HG02798 (cell line): ENCODE data around the gene PCLO.
"Not testable (repeated sequence)": the region's sequence is repeated elsewhere in the genome, so short reads cannot be mapped to it uniquely, and the experiment has no call there.

ENCODE experiments used
- ATAC-seq: cut with Tn5 transposase; IDR thresholded peaks from one replicate; pipeline ENCODE4 v1.9.1; 2021; ENCODE audit warnings: mild to moderate bottlenecking; ENCODE audit not compliant: unreplicated experiment, poor library complexity

The PCLO gene

DNA sequence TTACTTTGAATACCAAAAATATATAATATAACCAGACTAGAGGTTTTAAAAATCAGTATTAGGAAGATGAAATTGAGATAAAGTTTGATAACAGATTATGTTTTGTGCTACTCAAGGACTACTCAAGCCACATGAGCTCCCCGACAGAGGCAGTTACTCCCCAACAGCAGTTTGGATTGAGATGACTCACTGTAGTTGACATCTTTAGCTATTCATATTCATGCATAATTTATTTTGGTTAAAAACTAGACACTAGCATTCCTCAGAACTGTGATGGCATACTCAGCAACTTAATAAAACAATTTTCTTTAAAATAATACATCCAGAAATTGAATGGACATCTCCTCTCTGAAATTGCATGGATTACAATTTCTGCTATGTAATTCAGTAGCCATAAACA lies 19.6 kb downstream of the PCLO start:
- ATAC-seq, result no peak

GRCh38 chr7:83142365-83142764 lies 20.3 kb downstream of the PCLO start:
- no peak for ATAC-seq

DNA sequence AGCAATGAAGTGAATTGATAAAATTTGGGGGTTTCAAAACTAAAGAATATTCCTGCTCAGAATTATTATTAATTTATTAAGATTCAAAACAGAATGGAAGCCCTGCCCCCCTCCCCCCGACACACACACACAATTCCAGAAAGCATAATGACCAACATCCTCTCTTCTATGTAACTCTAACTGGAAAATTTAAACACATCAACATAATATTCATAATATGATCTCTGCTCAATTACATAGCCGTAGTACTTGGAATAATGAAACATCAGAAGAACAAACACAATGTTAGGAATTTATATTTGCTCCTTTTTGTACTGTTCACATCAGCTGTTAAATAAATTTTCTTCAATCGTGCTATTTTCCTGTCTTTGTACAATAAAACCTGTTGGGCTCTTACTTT lies 20.8 kb downstream of the PCLO start:
- no peak for ATAC-seq

- ATAC-seq, result no peak
These were observed 31.8 kb downstream of the PCLO start for GRCh38 chr7:83130623-83131545.

- no peak for ATAC-seq
These were observed 32.5 kb downstream of the PCLO start for GRCh38 chr7:83130191-83130590.

DNA sequence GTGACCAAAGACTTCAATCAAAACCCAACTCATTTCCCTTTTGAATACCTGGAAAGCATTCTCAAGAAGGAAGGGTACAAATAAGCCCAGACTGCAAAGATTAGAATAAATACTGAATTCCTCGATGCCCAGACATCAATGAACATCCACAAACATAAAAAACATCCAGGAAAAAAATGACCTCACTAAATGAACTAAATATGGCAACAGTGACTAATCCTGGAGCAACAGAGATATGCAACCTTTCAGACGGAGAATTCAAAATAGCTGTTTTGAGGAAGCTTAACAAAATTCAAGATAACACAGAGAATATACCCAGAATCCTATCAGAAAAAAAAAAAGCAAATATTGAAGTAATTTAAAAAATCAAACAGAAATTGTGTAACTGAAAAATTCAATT lies 43.2 kb downstream of the PCLO start:
- no peak for ATAC-seq

GRCh38 chr7:83119026-83119382 lies 43.7 kb downstream of the PCLO start:
- ATAC-seq, result no peak

DNA sequence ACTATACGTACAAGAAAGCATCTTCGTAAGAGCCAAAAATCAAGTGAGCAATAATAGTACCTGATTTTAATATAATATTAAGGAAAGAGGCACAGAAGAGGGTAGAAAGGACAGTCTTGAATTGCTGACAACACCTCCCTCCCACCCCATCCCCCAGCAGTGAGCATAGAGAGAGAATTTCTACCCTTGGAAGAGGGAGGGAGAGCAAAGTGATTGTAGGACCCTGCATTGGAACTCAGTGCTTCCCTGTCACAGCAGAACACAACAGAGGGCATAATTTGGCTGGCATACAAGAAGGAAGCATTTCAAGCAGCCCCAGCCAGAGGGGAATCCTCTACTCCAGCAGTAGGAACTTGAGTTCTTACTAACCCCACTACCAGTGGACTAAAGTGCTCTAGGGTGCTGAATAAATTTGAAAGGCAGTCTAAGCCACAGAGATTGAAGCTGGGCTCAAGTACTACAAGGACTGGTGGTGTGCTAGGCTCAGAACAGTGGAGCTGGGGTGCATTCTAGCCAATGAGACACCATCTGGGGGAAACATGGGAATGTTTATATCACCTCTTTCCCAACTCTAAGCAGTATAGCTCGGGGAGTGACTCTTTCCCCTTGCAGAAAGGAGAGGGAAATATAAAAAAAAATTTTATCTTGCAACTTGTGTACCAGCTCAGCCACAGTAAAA lies 44.2 kb downstream of the PCLO start:
- ATAC-seq, result no peak

- ATAC-seq, result no peak
These were observed 45.2 kb downstream of the PCLO start for GRCh38 chr7:83117466-83117865.

- no peak for ATAC-seq
These were observed 51.3 kb downstream of the PCLO start for GRCh38 chr7:83111391-83111790.

GRCh38 chr7:83109352-83109751 lies 53.3 kb downstream of the PCLO start:
- ATAC-seq, result no peak

DNA sequence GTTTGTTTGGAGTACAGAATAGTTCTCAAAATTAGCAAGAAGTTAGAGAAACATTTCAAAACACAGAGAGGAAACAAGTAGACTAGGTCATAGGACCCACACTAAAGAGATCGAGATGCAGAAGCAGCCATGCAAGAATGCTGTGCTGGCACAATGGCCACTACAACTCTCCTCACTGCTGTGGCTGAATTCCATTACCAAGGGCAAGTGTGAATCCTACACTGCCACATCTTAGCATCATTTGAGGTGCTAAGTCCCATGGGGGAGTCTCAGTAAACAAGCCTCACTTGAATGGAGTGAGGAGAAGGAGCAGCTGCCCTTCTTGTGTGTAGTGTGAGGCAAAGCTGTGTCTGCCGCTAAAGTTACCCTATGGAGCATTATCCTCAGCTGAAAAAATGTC lies 56.7 kb downstream of the PCLO start:
- no peak for ATAC-seq

DNA sequence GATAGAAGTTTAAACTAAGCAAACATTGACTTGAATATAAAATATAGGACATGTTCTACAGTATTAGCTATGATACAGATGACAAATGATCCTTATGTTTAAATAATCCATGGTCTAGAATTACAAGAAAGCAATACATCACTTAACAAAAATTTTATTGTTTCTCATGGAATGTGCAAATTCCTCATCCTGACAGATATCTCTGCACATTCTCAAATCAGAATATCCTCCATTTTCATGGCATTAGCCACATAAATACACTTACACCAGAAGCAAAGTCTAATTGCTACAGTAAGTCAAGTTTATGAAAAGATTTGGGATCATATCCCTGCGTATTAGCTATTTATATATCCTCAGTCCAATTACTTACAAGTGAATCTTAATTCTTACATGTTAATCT lies 57.6 kb downstream of the PCLO start:
- ATAC-seq, result no peak

DNA sequence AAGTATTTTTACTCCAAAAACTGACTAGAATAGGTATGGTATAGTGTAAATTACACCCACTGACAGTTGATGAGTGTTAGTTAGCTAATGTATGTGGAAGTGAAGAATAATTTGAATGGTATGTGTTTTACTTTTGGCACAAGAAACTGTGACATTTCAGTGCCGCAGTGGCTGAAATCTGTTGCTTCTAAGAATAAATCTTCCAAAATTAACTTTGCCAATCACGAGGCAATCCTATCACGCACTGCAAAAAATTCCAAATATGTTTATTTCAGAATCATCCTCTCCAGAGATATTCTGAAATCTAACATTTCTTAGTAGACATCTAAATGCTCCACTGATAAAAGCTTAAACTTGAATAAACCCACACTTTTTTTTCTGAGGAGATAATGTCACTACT lies 61.2 kb downstream of the PCLO start:
- no peak for ATAC-seq

- no peak for ATAC-seq
These were observed 66.6 kb downstream of the PCLO start for GRCh38 chr7:83096065-83096580.

GRCh38 chr7:83085299-83085698 lies 77.4 kb downstream of the PCLO start:
- no peak for ATAC-seq

DNA sequence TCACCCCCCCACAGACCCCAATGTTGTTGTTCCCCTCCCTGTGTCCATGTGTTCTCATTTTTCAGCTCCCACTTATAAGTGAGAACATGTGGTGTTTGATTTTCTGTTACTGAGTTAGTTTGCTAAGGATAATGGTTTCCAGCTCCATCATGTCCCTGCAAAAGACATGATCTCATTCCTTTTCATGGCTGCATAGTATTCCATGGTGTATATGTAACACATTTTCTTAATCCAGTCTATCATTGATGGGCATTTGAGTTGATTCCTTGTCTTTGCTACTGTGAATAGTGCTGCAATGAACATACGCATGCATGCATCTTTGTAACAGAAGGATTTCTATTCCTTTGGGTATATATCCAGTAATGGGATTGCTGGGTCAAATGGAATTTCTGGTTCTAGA lies 82.8 kb downstream of the PCLO start:
- ATAC-seq, result not testable (repeated sequence)

GRCh38 chr7:83077328-83077727 lies 85.4 kb downstream of the PCLO start:
- ATAC-seq, result no peak

DNA sequence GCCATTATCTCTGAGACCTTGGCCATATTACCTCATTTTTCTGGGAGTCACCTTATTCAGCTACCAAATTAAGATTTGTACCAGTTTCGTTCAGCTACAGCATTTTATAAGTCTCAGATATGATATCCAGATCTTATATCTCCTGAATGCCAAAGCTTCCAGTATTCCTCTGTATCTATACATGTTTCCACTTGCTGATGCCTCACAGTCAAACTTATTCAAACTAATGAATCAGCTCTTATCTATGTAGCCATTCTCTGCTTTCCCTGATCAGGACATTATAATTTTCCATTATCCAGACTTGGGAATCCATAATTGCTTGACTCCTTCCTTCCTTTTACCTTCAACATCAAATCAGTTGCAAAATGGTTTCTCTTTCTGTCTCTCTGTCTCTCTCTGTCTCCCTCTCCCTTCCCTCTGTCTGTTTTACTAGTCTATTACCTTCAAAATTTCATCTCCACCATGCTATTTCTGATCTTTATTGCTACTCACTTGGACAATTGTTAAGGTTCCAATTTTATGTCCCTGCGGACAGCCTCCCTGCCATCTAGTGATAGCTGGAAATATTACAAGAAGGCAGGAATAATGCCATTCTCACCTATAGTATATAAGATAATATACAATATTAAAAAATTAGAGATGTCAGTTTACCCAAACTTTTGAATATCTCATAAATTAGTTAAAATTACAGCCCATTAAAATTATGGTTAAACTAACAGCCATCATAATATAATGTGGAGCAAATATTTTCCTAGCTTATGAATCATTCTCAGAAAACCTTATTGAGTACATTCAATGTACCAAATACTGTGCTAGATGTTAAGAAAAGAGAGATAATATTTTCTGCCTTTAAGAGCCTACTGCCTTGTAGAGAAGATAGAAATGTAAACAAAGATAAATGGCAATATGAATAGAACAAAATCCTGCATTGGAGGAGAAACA lies 89.8 kb downstream of the PCLO start:
- no peak for ATAC-seq

- no peak for ATAC-seq
These were observed 97.0 kb downstream of the PCLO start for GRCh38 chr7:83065714-83066113.

DNA sequence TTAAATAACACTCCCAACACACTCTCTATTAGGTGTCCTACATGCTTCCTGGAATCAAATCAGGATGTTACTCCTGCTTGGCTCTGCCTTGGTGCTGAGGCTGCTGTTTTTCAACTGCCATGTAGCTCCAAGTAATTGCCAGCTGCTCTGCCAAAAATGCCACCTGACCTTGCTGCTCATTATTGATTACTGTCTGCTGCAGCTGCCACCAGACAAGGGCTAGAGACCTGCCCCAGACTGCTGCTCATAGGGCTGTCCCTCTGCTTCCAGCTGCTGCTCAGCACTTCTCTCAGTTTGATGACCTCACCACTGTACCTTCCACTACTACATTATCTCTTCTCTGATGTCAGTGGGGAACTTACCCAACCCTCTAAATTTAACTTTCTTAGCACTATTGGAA lies 102.5 kb downstream of the PCLO start:
- no peak for ATAC-seq
